Measurements from ENCODE around the gene CPB2. TPM values are rescaled to one million over a fixed set of nuclear protein-coding genes. Genes with fewer than 3 reads are reported as not detected.

CPB2 gene
- total RNA-seq, 1 experiment from 2014 or later, result 0.28 TPM

- Histone ChIP-seq H3K4me1 (ENCODE audit: control insufficient read depth, insufficient read depth, low read length) (no peaks in the 10 kb centered on the region), H3K9me3 (ENCODE audit: control insufficient read depth, insufficient read depth, low read depth, low read length) (no peaks in the 10 kb centered on the region), H3K27ac (ENCODE audit: low read length) (no peak overlapping the region), H3K4me3 (ENCODE audit: low read depth in 2 of 2, low read length in 2 of 2) (no peak overlapping the region), H3K27me3 (ENCODE audit: control insufficient read depth, insufficient read depth, low read length) (no peaks in the 10 kb centered on the region), H3K36me3 (ENCODE audit: control insufficient read depth, insufficient read depth, low read length) (no peaks in the 10 kb centered on the region)
- intact Hi-C loops (cut with micrococcal nuclease; ENCODE audit: unreplicated experiment), result no loop called here
- TF ChIP-seq CTCF (IDR thresholded peaks at IDR 0.05), result no peak
- no peak for TF ChIP-seq TCF7L2 (IDR thresholded peaks at IDR 0.05; ENCODE audit: low read depth, low read length)
- no peak for TF ChIP-seq SIN3A (IDR thresholded peaks at IDR 0.05; ENCODE audit: borderline replicate concordance, insufficient read depth, low read depth, low read length)
- no peak for TF ChIP-seq POLR2AphosphoS5 (IDR thresholded peaks at IDR 0.05; ENCODE audit: low read depth, low read length)
- no peak for TF ChIP-seq REST (IDR thresholded peaks at IDR 0.05; ENCODE audit: insufficient read depth in 1 of 2, low read depth in 2 of 2, low read length in 1 of 2)
- CTCF ChIA-PET, result no interaction called here
- ATAC-seq (no peak), DNase-seq (ENCODE audit: low read depth, low spot score) (no peak)
- BruUV-seq (replicated peaks), result no TSS peak
- in situ Hi-C loops (cut with HindIII; ENCODE audit: low pct_unique_long_range_greater_than_20kb, low sequenced_read_pairs), result no loop called here
- POLR2A ChIA-PET, result no interaction called here
These were observed 7.8 kb downstream of the CPB2 start for GRCh38 chr13:46097015-46097414.

GRCh38 chr13:46094478-46094877 lies 10.4 kb downstream of the CPB2 start:
- DNase-seq (ENCODE audit: low read depth, low spot score) (no peak), ATAC-seq (no peak)
- intact Hi-C loops (cut with micrococcal nuclease; ENCODE audit: unreplicated experiment) (no loop called here), in situ Hi-C loops (cut with HindIII; ENCODE audit: low pct_unique_long_range_greater_than_20kb, low sequenced_read_pairs) (no loop called here)
- ChIA-PET POLR2A (no interaction called here), CTCF (no interaction called here)
- TF ChIP-seq TCF7L2 (IDR thresholded peaks at IDR 0.05; ENCODE audit: low read depth, low read length) (no peak), REST (IDR thresholded peaks at IDR 0.05; ENCODE audit: insufficient read depth in 1 of 2, low read depth in 2 of 2, low read length in 1 of 2) (no peak)
- Histone ChIP-seq H3K4me3 (ENCODE audit: low read depth in 2 of 2, low read length in 2 of 2) (no peak overlapping the region), H3K27me3 (ENCODE audit: control insufficient read depth, insufficient read depth, low read length) (no peaks in the 10 kb centered on the region), H3K9me3 (ENCODE audit: control insufficient read depth, insufficient read depth, low read depth, low read length) (no peaks in the 10 kb centered on the region), H3K27ac (ENCODE audit: low read length) (no peak overlapping the region), H3K4me1 (ENCODE audit: control insufficient read depth, insufficient read depth, low read length) (no peaks in the 10 kb centered on the region), H3K36me3 (ENCODE audit: control insufficient read depth, insufficient read depth, low read length) (no peaks in the 10 kb centered on the region)
- no TSS peak for BruUV-seq (replicated peaks)
